AG04449 (cell line): ENCODE results near the gene PKP3.

Source experiments
- CTCF ChIA-PET: fragments of 350-600 bp; formaldehyde crosslinking; extraction: SDS; loops from one replicate; lab custom pipeline; 2021; ENCODE audit warnings: antibody characterized with exemption; lab: Yijun Ruan, JAX
- POLR2A ChIA-PET: fragments of 400-600, 350-600 bp; formaldehyde crosslinking; extraction: SDS; loops from one replicate; lab custom pipeline; 2020; ENCODE audit warnings: antibody characterized with exemption, inconsistent platforms; lab: Yijun Ruan, JAX
- DNase-seq: peaks from one replicate; pipeline ENCODE4 v3.0.0-alpha.2; 2010; ENCODE audit warnings: low read depth, low spot score
- H3K4me3 ChIP-seq: 2 replicates; pipeline ENCODE4 v1.5.1; 2011; ENCODE audit warnings: low read depth, mild to moderate bottlenecking, control low read depth, low read length
- CTCF ChIP-seq: IDR thresholded peaks from one replicate; pipeline ENCODE4 v1.5.1; 2011; ENCODE audit warnings: mild to moderate bottlenecking, moderate library complexity, low read length, control low read depth, inconsistent platforms; ENCODE audit not compliant: insufficient read depth; ENCODE audit errors: missing control alignments

PKP3 gene

GRCh38 chr11:405323-405953 is 11.4 kb downstream of the PKP3 start:
- CTCF ChIA-PET, result interaction anchor here (1.1 to 4.7 kb wide), 4 partner anchors 9 to 113 kb away, joined by 3 to 27 read pairs (median 14); partner anchors contain the start of gene PTDSS2
- no peak overlapping the region; the same call in 1 of the 2 replicates for H3K4me3 ChIP-seq
- no peak for DNase-seq
- no peak for TF ChIP-seq CTCF
- POLR2A ChIA-PET, result interaction anchor here (1.9 kb wide), 1 partner anchor 9 kb away, joined by 7 read pairs; no protein-coding TSS in a partner anchor

GRCh38 chr11:405954-406795 is 12.2 kb downstream of the PKP3 start:
- no peak for TF ChIP-seq CTCF
- POLR2A ChIA-PET, result interaction anchor here (1.4 to 1.9 kb wide), 2 partner anchors 9 to 51 kb away, joined by 4 to 7 read pairs; no protein-coding TSS in a partner anchor
- peak overlapping the region; percentile 67 for H3K4me3 ChIP-seq
- CTCF ChIA-PET, result interaction anchor here (0.7 to 4.7 kb wide), 6 partner anchors 10 to 113 kb away, joined by 3 to 27 read pairs (median 3); partner anchors contain the start of gene PTDSS2
- no peak for DNase-seq

- DNase-seq, result no peak
- peak overlapping the region; percentile 67 for H3K4me3 ChIP-seq
- POLR2A ChIA-PET, result interaction anchor here (1.4 to 1.9 kb wide), 2 partner anchors 10 to 52 kb away, joined by 4 to 7 read pairs; no protein-coding TSS in a partner anchor
- TF ChIP-seq CTCF, result no peak
- CTCF ChIA-PET, result interaction anchor here (0.9 to 4.7 kb wide), 6 partner anchors 9 to 112 kb away, joined by 3 to 27 read pairs (median 4); partner anchors contain the start of gene PTDSS2
Measured at GRCh38 chr11:406796-407650, 13.0 kb downstream of the PKP3 start.

GRCh38 chr11:407651-408123 is 13.7 kb downstream of the PKP3 start:
- POLR2A ChIA-PET, result interaction anchor here (1.9 kb wide), 1 partner anchor 11 kb away, joined by 7 read pairs; no protein-coding TSS in a partner anchor
- H3K4me3 ChIP-seq, result no peak overlapping the region
- DNase-seq, result no peak
- CTCF ChIA-PET, result interaction anchor here (0.9 to 4.7 kb wide), 5 partner anchors 9 to 111 kb away, joined by 3 to 27 read pairs (median 5); partner anchors contain the start of gene PTDSS2
- TF ChIP-seq CTCF, result no peak

- no peak for TF ChIP-seq CTCF
- H3K4me3 ChIP-seq, result no peak overlapping the region
- DNase-seq, result no peak
- ChIA-PET CTCF (interaction anchor here (1.2 to 4.7 kb wide), 4 partner anchors 8 to 111 kb away, joined by 4 to 27 read pairs (median 14); partner anchors contain the start of gene PTDSS2), POLR2A (interaction anchor here (0.6 kb wide), 1 partner anchor 8 kb away, joined by 3 read pairs; no protein-coding TSS in a partner anchor)
Measured at GRCh38 chr11:408154-409007, 14.4 kb downstream of the PKP3 start.
